B cell (primary cell): ENCODE data around the gene KCTD13.

ENCODE experiments used
- EZH2 ChIP-seq: IDR thresholded peaks from 2 replicates; pipeline ENCODE4 v1.6.1; 2012; ENCODE audit warnings: borderline replicate concordance, low read depth, mild to moderate bottlenecking, moderate library complexity, low read length; ENCODE audit not compliant: insufficient read depth, poor library complexity, severe bottlenecking
- TF ChIP-seq, protein P1 (sequence below): fragments of 200-600 bp; IDR thresholded peaks from one replicate; pipeline ENCODE4 v1.8.0; 2022; ENCODE audit warnings: antibody characterized with exemption, mild to moderate bottlenecking

DNA sequence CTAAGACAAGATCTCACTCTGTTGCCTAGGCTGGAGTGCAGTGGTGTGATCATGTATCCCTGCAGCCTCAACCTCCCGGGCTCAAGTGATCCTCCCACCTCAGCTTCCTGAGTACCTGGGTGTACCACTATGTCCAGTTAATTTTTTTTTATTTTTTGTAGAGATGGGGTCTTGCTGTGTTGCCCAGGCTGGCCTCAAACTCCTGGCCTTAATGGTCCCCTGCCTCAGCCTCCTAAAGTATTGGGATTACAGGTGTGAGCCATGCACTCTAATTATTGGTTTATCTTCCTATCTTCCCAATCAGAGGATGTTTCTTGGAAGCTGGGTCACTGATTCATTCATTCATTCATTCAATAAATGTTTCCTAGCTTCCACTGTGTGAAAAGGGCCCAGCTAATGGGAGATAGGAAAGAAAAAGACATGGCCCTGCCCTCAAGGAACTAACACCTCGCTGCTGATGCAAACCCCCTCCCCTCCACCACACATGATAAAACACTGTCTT, 17.3 kb downstream of the KCTD13 start:
- TF ChIP-seq, protein P1, sequence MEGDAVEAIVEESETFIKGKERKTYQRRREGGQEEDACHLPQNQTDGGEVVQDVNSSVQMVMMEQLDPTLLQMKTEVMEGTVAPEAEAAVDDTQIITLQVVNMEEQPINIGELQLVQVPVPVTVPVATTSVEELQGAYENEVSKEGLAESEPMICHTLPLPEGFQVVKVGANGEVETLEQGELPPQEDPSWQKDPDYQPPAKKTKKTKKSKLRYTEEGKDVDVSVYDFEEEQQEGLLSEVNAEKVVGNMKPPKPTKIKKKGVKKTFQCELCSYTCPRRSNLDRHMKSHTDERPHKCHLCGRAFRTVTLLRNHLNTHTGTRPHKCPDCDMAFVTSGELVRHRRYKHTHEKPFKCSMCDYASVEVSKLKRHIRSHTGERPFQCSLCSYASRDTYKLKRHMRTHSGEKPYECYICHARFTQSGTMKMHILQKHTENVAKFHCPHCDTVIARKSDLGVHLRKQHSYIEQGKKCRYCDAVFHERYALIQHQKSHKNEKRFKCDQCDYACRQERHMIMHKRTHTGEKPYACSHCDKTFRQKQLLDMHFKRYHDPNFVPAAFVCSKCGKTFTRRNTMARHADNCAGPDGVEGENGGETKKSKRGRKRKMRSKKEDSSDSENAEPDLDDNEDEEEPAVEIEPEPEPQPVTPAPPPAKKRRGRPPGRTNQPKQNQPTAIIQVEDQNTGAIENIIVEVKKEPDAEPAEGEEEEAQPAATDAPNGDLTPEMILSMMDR = no peak
- TF ChIP-seq EZH2 = no peak
